ENCODE data around the gene PLA2G4C.

The PLA2G4C gene

DNA sequence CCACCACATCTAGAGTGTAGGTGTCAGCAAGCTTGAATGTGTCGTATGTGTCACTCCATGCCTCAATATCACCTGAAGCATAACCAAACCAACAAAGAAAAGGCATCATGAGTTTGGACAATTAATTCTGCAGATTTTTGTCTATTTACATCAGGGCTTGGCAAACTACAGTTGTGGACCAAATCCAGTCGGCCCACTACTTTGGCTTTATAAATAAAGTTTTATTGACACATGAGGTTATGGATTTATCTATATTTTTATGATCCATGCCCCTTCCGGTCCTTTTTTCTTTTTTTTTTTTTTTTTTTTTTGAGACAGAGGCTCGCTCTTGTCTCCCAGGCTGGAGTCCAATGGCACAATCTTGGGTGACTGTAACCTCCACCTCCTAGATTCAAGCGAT lies 57.5 kb downstream of the PLA2G4C start:
- DNase-seq, result no peak

DNA sequence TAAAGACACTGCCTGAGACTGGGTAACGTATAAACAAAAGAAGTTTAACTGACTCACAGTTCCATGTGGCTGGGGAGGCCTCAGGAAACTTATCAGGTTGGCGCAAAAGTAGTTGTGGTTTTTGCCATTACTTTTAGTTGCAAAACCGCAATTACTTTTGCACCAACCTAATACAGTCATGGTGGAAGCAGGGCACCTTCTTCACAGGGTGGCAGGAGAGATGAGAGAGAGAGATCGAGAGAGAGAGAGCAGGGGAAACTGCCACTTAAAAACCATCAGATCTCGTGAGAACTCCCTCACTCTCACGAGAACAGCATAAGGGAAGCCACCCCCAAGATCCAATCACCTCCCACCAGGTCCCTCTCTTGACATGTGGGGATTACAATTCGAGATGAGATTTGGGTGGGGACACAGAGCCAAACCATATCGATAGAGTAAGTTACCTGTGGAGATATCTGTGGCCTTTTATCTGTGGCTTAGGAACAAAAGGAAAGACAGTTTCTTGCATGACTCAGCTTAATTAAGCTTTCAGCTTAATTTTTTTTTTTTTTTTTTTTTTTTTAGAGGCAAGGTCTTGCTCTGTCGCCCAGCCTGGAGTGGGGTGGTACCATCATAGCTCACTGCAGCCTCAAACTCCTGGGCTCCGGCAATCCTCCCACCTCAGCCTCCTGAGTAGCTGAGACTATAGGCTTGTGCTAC lies 59.1 kb downstream of the PLA2G4C start:
- DNase-seq, result no peak

DNA sequence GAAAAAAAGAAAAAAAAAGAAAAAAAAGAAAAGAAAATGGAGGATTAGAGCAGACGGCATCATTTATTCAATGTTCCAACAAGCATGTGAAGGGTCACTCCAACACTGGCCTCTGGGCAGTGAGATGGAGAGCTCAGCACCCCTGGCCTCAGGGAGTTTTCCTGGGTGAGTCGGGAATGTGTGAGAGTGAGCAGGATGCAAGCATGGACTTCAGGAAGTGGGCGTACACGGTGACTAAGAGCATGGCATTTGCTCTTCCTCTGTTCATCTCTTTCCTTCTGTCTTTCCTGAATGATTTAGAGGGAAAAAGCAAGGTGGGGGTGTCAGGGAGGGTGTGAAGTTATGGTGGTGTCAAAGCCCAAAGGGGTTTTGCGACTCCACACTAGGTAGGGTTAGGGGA lies 66.1 kb downstream of the PLA2G4C start:
- no peak for DNase-seq

DNA sequence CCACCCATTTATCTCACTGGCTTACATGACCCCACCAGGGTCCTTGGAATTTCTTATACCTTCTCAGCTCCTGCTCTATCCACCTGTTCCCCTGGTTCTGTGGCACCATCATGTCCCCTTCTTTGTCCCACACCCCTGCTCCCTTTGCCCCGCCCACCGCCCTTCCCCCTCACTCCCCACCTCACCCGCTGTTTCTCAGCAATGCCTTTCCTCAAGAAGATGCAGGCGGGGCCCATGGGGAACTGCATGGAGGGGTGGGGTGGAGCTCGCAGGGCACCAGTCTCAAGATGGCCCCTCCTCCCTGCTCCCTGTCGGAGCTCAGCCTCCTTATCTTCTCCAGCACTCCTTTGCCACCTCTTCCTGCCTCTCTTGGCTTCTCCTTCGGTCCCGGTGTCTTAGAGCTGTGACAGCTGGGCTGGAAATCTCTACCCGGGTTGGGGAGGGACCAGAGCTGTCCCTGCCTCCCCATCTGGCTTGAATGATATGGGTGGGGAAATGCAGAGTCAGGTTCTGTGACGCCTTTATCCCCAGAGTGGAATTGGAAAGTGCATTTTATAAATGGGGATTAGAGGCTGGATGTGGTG lies 66.8 kb downstream of the PLA2G4C start, which contains the start of gene CABP5:
CABP5 (minus strand) TSS at position 405 of the 584 bp plus-strand sequence; CDS start at position 248, 157 bp downstream.
- no peak for DNase-seq

DNA sequence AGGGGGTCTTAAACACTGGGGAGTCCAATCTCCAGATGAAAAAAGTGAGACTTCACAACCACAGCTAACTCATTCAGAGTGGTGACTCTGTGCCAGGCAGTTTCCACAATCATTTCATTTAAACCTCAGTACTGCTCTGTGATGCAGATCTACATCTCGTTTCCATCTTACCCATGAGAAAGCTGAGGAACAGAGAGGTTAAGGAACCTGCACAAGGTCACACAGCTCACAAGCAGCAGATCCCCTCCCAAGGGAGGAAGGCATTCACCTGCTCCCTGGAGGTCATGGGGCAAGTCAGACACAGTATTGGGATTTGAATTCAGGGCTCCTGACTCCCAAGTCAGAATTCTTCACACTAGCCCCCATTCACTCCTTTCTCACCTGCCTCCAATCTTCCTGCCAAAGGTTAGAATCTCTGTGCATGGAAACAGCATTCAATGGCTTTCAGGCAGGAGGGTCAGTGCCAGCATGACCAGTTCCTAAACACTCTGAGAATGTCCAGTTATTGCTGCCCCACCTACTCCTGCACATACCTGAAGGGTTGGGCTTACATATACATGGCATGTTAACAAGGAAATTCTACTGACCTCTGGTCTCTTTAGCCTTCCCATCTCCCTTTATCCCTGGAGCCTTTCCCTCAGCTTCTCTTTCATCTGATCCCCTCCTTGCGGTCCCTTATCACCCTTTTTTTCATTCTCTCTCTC lies 68.6 kb downstream of the PLA2G4C start:
- no peak for DNase-seq

DNA sequence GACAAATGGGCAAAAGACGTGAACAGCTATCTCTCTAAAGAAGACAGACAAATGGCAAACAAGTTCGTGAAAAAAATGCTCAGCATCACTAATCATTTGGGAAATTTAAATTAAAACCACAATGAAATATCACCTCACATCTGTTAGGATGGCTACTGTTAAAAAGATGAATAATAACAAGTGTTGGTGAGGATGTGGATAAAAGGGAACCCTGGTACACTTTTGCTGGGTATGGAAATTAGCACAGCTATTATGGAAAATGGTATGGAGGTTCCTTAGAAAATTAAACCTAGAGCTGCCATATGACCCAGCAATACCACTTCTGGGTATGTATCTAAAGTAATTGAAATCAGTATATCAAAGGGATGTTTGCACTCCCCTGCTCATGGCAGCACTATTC lies 73.9 kb downstream of the PLA2G4C start:
- no peak for DNase-seq

DNA sequence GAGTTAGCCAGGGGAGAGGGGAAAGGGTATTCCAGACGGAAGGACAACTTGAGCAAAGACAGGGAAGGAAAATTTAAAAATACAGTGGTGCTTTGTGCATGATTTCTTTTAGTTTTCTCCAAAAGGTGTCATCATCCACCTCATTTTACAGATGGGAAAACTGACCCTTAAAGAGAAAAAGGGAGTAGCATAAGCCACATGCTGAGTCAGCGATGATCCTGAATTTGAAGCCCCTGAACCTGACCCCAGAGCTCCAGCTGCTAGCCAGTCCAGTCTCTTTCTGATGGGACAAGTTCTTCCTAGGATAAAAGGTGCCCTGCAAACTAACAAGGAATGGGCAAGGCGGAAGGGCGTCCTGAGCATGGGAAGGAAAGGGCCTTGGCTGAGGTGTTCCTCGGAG lies 77.0 kb downstream of the PLA2G4C start:
- DNase-seq, result no peak

DNA sequence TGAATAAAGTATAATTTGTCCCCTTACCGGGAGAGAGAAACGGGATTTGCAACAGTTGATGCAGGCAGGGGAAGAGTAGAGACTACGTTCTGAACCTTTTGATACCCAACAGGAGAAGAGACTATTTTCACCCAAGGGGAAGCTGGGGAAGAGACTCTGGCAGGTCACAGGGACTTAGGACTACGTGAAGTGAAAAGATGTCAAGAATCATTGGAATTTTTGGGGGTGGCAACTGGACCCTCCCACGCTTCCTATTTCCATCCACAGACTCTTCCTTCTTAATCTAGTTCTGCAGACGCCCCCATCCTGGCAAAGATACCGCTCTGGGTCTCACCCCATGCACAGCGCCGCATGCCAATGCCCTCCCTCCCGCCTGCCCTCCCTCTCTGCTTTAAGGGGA lies 80.5 kb downstream of the PLA2G4C start:
- DNase-seq, result no peak

DNA sequence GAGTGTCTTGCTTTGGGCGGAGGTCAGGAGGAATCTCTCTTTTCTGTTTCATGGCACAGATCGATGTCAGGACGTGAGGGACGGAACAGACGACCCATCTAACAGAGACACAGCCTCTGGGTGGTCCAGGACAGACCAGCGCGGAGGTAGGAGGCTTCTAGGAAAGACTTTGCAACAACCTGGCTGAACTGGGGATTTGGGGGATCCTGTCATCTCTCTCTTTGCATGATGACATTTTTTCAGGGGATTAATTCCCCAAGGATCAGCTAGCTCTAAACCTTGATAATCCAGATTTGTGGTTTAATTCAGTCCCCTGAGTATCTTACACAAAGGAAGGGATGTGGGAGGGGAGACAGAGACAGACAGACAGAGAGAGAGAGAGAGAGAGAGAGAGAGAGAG lies 81.2 kb downstream of the PLA2G4C start:
- no peak for DNase-seq

DNA sequence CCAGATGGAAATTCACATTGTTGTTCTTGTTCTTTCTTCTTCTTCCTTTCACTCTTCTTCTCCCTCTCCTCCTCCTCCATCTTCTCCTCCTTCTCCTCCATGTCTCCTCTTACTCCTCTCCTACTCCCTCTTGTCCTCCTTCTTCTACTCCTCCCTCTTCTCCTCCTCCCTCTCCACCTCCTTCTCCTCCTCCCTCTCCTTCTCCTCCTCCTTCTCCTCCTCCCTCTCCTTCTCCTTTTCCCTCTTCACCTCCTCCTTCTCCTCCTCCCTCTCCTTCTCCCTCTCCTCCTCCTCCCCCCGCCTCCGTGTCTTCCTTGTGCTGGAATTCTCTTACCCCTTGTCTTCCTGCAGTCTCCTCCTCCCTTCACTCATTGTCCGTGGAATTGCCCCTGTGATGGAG lies 85.1 kb downstream of the PLA2G4C start:
- DNase-seq, result no peak

DNA sequence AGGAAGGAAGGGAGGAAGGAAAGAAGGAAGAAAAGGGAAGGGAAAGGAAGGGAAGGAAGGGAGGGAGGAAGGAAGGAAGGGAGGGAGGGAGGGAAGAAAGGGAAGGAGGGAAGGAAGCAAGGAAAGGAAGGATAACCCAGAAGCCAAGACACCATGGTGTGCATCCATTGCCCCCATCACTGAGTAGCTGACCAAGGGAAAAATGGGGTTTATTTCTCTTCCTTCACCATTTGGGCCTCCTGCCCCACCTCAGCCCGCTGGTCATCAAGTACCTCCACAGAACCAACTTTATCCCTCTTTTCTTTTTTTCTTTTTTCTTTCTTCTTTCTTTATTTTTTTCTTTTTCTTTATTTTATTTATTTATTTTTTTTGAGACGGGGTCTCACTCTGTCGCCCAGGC lies 87.1 kb downstream of the PLA2G4C start:
- DNase-seq, result no peak

DNA sequence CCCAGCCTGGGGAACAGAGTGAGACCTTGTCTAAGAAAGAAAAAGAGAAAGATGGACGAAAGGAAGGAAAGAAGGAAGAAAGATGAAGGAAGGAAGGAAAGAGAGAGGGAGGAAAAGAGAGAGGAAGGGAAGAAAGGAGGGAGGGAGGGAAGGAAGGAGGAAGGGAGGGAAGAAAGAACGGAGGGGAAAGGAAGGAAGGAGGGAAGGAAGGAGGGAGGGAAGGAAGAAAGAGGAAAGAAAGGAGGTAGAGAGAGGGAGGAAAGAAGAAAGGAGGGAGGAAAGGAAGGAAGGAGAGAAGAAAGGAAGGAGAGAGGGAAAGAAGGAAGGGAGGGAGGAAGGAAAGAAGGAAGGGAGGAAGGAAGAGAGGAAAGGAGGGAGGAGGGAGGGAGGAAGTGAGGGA lies 87.6 kb downstream of the PLA2G4C start:
- DNase-seq, result no peak

DNA sequence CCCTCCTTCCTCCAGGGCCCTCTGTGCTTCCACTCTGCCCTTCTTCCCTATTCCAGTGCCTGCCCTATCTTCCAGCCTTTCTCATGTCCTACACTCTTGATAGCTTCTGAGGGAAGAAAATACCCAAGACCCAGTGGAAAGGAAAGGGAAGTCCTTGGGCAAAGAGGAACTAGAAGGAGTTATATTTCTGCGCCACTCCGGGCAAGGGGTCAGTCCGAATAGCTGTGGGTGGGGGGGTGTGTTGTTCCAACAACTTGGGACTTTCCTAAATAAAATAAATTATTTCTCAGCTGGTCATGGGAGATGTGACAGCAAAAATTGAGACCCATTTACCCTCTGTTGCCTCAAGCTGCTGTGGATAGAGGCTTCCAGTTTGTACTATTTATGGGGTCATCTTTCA lies 89.9 kb downstream of the PLA2G4C start:
- no peak for DNase-seq

DNA sequence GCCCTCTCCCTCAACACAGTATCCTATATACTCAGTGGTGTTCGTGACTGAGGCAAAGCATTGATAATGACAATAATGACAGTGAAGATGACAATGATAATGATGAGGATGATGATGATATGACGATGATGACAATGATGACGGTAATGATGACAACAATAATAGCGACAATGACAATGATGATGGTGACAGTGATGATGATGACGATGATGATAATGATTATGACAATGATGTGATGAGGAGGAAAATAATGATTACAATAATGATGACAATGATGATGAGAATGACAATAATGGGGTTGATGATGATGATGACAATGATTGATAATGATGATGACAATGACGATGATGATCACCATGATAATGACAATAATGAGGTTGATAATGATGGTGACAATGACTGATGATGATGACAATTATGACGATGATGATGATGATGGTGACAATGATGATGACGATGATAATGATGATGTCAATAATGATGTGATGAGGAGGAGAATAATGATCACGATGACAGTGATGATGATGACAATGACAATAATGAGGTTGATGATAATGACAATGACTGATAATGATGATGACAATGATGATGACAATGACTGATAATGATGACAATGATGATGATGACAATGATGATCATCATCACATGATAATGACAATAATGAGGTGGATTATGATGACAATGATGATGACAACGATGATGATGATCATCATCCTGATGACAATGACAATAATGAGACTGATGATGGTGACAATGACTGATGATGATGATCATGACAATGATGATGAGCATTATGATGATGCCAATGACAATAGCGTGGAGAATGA lies 99.5 kb downstream of the PLA2G4C start:
- DNase-seq, result no peak

DNA sequence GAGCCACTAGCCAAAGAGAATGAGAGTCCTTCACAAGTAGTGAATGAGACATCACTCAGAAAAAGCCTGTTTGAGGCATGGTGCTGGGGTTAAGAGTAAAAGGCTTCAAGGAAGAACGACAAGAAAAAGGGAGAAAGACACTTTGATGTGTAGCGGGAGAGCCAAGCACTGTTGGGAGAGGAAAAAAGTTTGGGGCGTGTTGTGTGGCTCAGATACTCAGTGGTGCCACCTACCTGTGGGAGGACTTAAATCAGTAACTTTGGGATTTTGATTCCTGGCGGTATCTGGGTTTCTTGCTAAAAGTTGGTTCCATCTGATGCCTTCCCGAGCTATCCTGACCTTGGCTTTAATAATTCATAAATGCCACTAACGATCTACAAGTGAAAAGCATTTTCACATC lies 103.9 kb downstream of the PLA2G4C start:
- no peak for DNase-seq

DNA sequence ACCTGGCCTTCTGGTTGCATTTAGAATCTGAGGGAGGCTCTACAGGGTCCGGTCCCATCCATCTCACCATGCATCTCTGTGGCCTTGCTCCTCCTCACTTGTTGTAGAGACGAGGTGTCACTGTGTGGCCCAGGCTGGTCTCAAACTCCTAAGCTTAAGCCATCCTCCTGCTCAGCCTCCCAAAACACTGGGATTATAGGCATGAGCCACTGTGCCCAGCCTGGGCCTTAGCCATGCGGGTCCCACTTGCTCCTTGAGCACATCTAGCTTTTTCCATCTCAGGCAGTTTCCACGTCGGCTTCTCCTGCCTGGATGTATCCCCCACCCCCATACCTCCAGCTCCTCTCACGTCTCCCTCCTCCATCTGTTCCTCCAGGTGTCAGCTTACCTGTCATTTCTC lies 106.4 kb downstream of the PLA2G4C start:
- no peak for DNase-seq

DNA sequence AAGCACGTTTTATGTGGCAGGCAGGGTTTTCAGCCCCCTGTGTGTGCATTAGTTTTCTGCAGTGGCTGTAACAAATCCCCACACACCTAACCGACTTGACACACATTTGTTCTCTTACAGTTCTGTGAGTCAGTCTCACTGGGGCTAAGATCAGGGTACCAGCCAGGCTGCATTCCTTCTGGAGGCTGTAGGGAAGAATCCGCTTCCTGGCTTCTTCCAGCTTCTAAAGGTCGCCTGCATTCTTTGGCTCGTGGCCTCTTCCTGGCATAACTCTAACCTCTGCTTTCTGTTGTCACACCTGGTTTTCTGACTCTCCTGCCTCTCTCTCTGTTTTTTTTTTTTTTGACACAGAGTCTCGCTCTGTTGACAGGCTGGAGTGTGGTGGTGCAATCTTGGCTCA lies 109.8 kb downstream of the PLA2G4C start:
- DNase-seq, result no peak

DNA sequence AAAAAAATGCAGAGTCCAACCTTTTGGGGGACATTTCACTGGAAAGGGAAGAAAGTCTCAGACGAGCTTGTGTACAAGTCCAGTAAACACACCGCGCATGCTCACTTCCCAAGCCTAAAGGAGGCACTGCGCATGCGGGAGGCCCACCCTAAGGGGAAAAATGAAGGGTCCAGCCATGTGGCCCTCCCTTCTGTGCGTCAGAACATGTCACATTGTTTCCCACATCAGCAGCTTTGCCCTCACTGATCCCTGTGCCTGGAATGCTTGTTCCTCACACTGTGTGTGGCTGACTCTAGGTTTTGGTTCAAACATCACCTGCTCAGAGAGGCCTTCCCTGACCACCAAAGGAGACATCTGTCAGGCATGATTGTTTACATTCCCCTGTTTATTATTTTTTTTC lies 111.8 kb downstream of the PLA2G4C start:
- DNase-seq, result no peak

Data from midbrain (tissue), 1 donor.